ENCODE measurements around the gene MOGAT1.

MOGAT1 gene

GRCh38 chr2:222668494-222669154 is 2.8 kb upstream of the MOGAT1 start:
- no peak for DNase-seq (ENCODE audit: extremely low spot score)
- ChIA-PET POLR2A (no interaction called here), CTCF (interaction anchor here (0.9 to 1.5 kb wide), 5 partner anchors 8 to 106 kb away, joined by 3 to 4 read pairs (median 3); no protein-coding TSS in a partner anchor)
- TF ChIP-seq, protein P1, sequence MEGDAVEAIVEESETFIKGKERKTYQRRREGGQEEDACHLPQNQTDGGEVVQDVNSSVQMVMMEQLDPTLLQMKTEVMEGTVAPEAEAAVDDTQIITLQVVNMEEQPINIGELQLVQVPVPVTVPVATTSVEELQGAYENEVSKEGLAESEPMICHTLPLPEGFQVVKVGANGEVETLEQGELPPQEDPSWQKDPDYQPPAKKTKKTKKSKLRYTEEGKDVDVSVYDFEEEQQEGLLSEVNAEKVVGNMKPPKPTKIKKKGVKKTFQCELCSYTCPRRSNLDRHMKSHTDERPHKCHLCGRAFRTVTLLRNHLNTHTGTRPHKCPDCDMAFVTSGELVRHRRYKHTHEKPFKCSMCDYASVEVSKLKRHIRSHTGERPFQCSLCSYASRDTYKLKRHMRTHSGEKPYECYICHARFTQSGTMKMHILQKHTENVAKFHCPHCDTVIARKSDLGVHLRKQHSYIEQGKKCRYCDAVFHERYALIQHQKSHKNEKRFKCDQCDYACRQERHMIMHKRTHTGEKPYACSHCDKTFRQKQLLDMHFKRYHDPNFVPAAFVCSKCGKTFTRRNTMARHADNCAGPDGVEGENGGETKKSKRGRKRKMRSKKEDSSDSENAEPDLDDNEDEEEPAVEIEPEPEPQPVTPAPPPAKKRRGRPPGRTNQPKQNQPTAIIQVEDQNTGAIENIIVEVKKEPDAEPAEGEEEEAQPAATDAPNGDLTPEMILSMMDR (IDR thresholded peaks at IDR 0.05; ENCODE audit: control extremely low read depth, extremely low read depth, low read depth, missing control alignments): no peak

- POLR2A ChIA-PET: no interaction called here
- TF ChIP-seq, protein P1 (IDR thresholded peaks at IDR 0.05; ENCODE audit: control extremely low read depth, extremely low read depth, low read depth, missing control alignments): no peak
- no peak for DNase-seq (ENCODE audit: extremely low spot score)
Observed at GRCh38 chr2:222669353-222669752, 2.1 kb upstream of the MOGAT1 start.

DNA sequence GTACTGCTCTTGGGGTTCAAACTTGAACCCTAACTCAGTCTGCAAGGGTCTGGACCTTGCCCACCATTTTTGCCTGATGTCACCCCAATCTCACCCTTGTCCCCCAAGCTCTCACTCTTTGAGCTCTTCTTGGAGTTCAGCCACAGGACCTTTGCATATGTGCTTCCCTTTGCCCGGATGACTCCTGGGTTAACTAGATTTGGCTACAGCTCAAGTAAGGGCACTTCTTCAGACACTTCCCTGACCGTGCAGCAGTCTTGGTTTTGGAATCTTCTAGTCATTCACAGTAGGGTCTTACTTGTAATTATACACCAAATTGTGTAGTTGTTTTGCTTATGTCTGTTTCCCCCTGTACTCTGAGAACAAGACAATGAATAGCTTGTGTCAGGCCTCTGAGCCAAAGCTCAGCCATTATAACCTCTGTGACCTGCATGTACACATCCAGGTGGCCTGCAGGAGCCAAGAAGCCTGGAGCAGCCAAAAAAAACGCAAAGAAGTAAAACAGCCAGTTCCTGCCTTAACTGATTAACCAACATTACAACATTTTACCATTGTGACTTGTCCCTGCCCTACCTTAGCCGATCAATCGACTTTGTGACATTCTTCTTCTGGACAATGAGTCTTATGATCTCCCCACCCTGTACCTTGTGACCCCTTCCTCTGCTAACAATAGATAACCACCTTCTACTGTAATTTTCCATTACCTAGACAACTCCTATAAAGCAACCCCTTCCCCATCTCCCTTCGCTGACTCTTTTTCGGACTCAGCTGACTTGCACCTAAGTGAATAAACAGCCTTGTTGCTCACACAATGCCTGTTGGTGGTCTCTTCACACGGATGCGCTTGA is 1.0 kb upstream of the MOGAT1 start:
- ChIA-PET POLR2A (no interaction called here), CTCF (interaction anchor here (1.8 to 2.6 kb wide), 3 partner anchors 9 to 39 kb away, joined by 4 to 12 read pairs (median 6); no protein-coding TSS in a partner anchor)
- TF ChIP-seq, protein P1 (IDR thresholded peaks at IDR 0.05; ENCODE audit: control extremely low read depth, extremely low read depth, low read depth, missing control alignments): no peak
- DNase-seq (ENCODE audit: extremely low spot score): no peak

More at GRCh38 chr2:222669353-222669752, 2.1 kb upstream of the MOGAT1 start:
- CTCF ChIA-PET: interaction anchor here (0.9 to 1.5 kb wide), 3 partner anchors 7 to 21 kb away, joined by 3 to 4 read pairs (median 3); no protein-coding TSS in a partner anchor

GRCh38 chr2:222672068-222672401 is 577 bp downstream of the MOGAT1 start:
- POLR2A ChIA-PET: no interaction called here
- CTCF ChIA-PET: interaction anchor here (1.8 to 2.6 kb wide), 3 partner anchors 11 to 37 kb away, joined by 4 to 12 read pairs (median 6); no protein-coding TSS in a partner anchor
- TF ChIP-seq, protein P1 (IDR thresholded peaks at IDR 0.05; ENCODE audit: control extremely low read depth, extremely low read depth, low read depth, missing control alignments): no peak
- no peak for DNase-seq (ENCODE audit: extremely low spot score)

GRCh38 chr2:222673273-222673672 is 1.8 kb downstream of the MOGAT1 start:
- ChIA-PET POLR2A (no interaction called here), CTCF (no interaction called here)
- DNase-seq (ENCODE audit: extremely low spot score): no peak
- TF ChIP-seq, protein P1 (IDR thresholded peaks at IDR 0.05; ENCODE audit: control extremely low read depth, extremely low read depth, low read depth, missing control alignments): no peak

DNA sequence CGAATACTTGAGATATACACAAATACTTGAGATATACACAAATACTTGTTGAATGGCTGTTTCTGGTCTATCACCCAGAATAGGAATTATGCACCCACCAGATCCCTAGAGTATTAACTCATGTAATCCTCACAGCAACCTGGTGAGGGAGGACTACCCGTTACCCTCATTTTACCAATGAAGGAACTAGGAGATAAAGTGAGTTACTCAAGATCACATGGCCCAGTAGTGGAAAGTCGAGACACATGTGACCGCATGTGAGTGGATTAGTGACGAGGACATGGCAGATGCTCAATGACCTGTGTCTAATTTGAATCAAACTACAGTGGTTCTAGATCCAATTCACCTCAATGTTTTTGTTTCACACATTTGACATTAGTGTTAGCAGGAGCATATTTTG is 2.4 kb downstream of the MOGAT1 start:
- TF ChIP-seq, protein P1 (IDR thresholded peaks at IDR 0.05; ENCODE audit: control extremely low read depth, extremely low read depth, low read depth, missing control alignments): no peak
- ChIA-PET CTCF (no interaction called here), POLR2A (no interaction called here)
- DNase-seq (ENCODE audit: extremely low spot score): no peak
